Measurements from ENCODE around the gene FBP1.
A peak's percentile ranks its signal among the peaks of the same experiment; 100 is the strongest.
"Not testable (repeated sequence)": the region's sequence is repeated elsewhere in the genome, so short reads cannot be mapped to it uniquely, and the experiment has no call there.

Gene FBP1

DNA sequence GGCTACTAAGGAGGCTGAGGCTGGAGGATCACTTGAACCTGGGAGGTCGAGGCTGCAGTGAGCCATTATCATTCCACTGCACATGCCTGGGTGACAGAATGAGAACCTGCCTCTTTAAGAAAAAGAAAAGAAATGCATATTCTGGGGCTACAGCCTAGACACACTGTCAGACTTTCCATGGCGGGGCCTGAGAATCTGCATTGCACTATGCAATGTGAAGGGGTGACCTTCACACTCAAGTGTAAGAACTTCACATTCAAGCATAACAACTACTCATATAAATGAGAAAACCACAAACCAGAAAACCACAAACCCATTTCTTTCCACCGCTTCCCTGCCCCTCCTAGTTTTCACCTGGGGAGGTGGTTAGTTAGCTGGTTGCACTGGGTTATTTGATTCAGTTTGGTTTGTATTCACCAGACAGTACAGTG lies 27.7 kb downstream of the FBP1 start:
- no peak for DNase-seq

DNA sequence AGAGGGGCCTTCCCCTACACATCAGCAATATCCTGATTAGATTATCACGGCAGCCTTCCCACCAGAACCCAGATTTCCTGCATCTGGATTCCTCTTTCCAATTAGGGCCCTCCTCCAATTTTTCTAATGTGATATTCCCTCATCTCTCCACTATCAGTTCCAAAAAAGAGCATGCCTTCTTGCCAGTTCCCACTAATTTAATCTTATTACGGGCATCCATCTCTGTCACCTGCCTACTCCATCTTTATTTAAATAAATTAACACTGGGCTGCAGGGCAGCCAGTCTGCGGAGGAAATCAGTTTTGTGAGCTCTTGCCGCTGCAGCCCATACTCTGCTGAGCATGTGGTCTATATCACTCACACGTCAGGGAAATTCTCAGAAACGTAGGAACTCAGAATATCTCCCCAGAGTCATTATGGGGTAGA lies 29.1 kb downstream of the FBP1 start:
- no peak for DNase-seq

DNA sequence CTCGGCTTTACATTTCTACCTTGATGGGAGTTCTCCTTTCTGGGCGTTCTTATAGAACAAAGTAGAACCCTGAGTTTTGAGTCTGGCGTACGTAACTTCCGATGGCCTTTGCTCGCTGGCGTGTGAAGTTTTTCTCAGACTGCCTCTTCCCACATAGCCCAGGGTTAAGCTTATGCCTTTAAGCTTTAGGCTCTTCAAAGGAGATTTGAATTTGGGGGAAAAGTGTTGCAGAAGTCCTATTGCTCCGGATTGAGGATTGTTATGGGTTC lies 32.0 kb downstream of the FBP1 start:
- no peak for DNase-seq

DNA sequence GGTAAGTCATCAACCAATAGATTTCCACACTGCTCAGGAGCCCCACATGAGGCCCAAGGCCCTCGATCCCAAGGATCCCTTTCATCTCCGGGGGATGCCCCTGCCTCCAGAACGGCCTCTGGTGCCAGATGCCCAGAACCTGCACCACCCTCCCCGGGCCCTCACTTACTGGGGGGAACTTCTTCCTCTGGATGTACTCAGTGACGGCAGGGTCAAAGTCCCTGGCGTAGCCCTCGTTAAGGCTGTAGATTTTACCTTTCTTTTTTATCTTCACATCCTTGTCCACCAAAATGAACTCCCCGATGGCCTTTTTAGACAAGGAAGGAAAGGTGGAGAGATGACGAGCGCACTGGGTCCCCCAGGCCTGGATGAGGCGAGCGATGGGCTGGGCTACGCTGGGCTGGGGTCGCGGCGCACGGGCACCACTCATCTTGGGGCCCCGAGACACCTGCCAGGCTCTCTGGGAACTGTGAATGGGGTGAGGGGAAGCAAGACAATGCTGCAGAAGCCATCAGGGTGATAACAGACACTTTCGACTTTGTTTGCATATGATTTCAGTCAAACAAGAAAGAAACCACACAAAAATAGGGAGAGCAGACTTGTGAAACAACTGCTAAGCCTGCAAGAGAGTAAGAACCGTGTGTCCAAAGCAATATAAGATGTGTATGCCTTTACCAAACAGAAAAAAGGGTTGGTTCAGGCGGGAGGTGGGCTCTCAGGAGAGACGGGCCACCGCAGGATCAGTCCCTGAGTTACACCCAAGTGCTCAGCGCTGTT lies 32.5 kb downstream of the FBP1 start:
- no peak for DNase-seq

DNA sequence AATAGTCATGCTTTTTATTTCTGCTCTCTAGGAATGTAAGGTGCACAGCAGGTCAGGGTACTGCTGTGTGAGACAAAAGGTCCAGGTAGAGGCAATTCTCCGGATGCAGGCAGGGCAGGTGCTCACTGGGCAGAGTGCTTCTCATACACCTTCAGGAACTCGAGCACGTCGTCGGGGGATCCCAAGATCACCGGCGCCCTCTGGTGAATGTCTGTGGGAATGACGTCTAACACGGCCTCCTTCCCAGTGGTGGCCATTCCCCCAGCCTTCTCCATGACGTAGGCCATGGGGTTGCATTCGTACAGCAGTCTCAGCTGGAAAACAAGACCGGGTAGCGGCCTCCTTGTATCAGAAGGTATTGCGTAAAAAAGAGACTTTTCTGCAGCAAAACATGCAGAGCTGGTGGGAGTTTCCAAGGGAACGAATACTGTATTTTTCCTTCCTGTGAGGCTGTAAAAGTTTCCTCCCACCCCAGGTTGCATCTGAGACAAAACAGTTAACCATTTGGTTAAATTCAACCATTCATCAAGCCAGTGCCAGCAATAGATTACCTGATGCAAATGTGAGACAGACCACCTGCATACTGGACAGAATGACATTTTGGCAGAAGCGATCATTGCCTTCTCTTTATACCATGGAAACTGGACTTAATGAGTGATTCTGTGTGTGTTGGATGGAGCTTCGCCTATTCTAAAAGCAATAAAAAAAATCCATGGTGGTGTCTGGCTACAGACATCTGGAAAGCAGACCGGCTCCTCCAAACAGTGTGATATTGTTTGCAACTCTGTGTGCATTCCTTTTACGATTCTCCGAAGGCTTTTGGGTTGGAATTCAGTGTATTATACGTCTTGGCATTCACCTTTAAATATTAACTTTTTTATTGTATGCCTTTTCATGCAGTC lies 35.8 kb downstream of the FBP1 start:
- peak; percentile 42 for DNase-seq

DNA sequence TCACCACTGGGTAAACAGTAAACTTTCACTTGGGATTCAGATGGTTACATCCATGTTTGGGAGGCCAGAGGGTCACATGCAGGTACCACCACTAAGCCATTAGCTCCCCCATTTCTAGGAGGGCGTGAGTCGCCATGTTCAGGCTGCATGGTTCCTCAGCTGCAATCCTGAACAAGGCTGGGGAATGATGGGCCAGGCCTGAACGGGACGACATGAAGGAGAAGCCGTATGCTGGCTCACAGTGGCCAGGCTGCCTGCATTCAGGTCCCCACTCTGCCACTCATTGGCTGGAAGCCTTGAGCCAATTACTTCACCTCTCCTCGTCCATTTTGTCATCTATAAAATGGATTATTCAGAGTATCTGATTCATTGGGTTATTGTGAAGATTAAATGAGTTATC lies 36.7 kb downstream of the FBP1 start:
- no peak for DNase-seq

DNA sequence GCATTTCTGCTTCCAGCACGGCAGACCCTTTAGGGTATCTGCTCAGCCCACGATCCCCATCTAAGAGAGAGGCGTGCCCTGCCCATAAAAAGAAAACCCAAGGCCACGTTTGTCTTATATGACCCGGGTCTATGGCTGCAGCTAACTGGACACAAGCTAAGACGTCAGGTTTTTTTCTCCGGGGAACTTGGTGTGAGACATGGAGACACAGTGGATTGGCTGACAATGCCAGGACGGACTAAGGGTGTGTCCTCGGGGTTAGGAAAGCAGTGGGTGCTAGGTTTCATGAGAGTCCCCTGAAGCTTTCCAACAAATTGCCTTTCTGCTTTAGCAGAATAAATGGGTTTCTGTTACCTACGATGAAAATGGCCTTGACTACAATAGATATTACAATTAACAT lies 38.6 kb downstream of the FBP1 start:
- DNase-seq = no peak

DNA sequence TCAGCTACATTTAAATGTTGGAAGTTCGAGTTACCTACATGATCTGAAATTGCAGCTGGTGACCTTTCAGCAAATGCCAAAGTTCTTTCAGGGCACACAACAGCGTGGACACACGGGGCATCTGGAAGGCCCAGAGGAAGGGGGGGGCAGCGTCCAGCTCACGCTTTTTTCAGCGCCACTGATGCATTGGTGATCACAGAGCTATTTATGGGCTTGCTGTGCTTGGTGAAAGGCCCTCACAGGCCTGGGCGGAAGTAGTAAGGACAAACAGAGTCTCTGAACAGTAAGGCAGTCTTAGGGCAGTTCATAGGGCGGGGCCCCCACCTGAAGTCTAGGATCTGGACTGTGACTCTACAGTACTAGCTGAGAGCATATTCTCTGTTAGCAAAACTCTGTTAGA lies 39.1 kb downstream of the FBP1 start:
- no peak for DNase-seq

DNA sequence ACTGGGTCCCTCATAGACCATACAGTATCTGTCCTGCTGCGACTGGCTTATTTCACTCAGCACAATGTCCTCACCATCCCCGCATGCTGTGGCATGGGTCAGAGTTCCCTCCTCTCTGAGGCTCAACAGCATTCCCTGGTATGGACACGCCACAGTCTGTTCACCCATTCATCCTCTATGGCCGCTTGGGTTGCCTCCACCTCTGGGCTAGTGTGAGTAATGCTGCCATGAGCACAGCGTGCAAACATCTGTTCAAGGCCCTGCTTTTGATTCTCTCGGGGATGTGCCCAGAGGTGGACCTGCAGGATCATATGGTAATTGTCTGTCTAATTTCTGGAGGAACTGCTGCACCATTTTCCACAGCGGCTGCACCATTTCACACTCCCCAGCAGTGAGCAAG lies 40.2 kb downstream of the FBP1 start:
- DNase-seq = no peak

DNA sequence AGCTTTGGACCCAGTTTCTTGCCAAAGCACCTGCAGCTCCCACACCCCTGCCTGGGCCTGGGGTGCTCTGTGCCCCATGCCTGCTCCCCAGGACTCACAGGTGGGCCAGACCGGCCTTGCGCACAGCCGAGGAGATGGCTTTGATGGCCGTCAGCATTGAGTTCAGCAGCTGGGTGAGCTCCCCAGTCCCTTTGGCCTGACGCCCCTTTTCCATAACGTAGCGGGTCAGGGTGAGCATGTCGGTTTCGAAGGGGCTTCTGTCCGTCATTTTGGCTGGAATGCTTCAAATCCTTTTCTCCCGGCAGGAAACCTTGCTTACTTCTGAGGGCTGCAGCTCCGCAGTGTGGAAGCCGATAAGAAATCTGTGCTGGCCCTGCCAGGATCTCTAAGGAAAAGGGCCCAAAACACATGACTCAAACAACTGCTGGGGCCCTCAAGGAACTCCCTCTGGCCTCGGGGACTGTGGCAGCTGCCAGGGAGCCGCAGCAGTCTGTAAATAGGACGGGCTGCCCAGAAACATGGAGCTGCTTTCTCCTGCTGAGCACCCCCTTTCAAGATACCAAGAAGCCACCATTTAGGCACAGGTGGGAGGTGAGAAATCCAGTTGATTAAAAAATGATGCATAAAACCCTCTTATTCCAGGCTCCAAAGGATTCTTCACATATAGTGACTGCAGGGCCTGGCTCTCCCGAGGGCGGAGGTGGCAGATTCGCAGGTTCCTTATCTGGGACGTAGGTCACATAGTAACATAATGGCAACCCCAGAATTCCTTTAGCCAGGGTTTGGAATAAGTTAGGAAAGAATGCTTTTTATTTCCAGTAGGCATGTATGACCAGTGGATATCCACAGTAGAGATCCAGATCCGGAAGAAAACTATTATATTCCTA lies 45.6 kb downstream of the FBP1 start, which contains the start of gene FBP2:
Gene FBP2, minus strand, starts transcription at position 366 of the 887 bp plus-strand sequence. Its CDS starts 98 bp downstream, at position 268.
- DNase-seq = no peak

DNA sequence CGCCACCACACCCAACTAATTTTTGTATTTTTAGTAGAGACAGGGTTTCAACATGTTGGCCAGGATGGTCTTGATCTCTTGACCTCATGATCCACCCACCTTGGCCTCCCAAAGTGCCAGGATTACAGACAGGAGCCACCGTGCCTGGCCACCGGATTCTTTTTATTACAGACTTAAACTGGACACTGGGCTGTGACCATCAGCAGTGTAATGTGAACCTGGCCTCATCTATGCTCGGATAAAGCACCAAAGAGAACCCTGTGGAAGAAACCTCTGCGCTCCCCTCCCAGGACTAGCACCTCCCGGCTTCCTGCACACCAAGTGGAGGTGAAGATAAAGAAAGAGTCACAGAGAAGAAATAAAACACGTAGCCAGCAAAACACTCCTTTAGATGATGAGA lies 46.6 kb downstream of the FBP1 start:
- not testable (repeated sequence) for DNase-seq

DNA sequence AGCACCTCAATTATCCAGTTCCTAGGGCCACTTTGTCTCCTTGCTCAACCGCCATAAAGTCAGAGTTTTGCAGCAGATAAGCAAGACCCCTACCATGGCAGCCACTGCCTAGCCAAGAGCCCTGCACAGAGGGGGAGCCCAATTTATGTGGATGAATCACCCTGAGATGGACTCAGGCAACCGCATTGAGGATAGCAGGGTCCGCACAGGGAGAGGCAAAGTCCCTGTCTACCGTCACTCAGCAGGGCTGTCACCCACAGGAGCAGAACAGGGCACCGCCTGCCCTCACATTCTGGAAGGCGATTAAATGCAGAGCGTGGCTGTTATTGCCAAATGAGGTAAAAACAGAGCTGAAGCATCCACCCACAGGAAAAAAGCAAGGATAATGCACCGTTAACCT lies 47.4 kb downstream of the FBP1 start:
- no peak for DNase-seq

DNA sequence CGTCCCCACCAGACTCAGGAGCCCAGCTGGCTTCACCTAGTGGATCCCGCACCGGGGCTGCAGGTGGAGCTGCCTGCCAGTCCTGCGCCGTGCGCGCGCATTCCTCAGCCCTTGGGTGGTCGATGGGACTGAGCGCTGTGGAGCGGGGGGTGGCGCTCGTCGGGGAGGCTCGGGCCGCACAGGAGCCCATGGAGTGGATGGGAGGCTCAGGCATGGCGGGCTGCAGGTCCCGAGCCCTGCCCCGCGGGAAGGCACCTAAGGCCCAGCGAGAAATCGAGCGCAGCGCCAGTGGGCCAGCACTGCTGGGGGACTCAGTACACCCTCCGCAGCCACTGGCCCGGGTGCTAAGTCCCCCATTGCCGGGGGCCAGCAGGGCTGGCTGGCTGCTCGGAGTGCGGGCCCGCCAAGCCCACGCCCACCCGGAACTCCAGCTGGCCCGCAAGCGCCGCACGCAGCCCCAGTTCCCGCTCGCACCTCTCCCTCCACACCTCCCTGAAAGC lies 48.2 kb downstream of the FBP1 start:
- DNase-seq = not testable (repeated sequence)

DNA sequence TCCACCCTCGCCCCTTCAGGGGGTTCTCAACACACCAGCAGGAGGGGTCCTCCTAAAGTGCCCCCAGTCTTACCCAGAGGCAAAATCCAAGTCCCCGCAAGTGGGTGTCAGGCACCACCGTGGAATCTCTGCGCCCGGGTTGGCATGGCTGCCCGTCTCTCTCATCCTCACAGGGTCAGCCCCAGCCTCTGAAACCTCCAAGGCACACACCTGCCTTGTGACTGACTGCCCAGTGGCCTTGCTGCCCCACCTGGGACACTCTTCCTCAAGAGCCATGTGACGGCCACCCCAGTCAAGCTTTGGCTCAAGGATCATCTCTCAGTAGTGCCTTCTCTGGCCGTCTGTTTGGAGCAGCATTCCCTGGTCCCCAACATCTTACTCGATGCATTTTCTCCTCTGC lies 50.6 kb downstream of the FBP1 start:
- no peak for DNase-seq

DNA sequence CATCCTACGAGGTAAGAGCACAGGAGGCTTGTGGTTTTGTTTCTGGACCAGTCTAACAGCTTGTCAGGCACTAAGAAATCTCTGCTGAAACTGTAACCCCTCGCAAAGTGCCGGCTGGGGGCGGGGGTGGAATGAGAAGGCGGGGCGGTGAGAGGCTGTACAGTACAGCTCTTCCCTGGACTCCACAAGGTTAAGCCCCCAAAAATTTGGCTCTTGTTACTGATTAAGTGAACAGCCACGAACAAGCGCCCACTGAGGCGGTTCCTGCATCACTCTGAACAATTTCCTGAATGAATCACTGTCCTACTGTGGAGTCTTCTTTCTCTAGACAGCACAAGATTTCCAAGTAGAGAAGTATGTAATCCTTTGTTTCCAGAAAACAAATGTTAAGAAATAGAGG lies 52.5 kb downstream of the FBP1 start:
- DNase-seq = no peak

DNA sequence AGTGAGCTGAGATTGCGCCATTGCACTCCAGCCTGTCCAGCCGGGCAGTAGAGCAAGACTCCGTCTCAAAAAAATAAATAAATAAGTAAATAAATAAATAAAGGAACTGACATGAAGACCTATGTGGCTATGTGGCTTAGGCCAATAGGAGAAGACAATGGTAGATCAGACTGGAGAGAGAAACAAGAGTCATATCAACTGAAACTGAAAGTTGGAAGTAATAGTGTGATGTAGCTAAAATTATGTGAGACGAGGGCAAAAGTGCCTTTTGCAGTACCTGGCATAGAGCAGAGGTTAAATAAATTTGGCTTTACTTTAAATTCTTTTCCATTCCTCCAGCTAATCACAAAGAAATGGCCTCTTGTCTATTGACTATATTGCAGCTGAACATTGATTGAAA lies 53.0 kb downstream of the FBP1 start:
- DNase-seq = no peak

DNA sequence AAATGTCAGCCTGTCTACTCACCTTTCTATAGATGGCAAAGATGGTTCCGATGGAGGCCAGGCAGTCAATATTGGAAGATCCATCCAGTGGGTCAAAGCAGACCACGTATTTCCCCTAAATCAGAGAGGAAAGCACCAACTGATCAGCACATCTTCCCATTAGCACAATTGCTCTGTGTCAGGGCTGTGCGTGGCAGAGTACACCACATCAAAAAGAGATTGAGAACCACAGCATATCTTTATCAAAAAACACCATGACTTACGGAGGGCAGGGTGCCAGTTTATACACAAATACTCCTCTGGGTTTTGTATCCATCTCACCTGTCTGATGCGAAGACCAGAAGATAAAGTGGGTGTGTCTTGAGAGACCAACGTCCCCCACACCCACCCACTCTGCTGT lies 54.8 kb downstream of the FBP1 start:
- no peak for DNase-seq

DNA sequence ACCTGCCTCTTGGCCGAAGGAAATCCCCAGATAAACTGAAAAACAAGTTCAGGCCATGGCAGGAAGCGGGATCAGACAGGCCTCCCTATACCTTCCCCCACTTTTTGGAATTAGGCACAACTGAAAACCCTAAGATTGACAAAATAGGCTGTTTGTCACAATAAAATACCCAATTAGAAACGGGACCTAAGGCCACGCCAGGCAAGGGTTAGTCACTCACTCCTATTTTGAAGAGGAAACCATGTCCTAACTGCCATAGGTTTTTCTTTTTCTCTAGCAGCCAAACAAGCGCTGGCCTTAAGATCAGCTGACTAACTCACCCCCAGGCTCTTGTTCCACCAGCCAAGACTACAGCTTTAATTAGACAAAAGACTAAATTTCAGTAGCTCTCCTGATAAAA lies 57.6 kb downstream of the FBP1 start:
- DNase-seq = no peak

DNA sequence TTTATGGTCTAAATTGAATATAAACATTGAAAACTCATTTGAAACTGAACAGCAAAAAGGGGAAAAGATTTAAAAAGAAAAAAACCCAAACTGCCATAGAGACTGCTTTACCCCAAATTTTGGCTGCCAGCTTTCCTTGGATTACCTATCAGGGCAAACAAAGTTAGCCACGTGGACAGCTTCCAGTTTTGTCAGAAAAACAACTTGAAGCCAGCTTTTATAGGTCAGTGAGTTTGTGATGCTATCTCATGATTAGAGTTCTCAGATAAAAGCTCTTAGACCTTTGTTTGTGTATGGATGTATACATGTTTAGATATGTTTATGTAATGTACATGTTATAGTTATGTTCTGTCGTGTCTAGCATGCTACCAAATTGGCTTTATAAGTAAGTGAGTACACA lies 61.7 kb downstream of the FBP1 start:
- no peak for DNase-seq

DNA sequence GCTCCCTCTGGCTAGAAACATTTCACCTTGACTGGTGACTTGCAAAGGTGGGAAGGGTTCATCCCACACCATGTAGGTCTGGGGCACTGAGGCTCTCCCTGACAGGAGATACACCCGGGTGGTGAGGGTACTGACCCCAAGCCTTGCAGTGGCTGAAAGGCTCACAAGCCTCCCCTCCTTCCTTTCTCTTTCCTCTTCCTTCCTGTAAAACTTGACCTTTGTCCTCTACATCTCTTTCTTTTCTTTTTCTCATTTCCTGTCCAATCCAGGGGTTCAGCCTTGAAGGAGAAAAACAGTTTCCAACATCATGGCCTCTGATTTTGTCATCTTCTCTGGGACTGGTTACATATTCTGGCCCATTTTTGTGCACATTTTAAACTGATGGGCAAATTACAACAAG lies 62.3 kb downstream of the FBP1 start:
- no peak for DNase-seq

DNA sequence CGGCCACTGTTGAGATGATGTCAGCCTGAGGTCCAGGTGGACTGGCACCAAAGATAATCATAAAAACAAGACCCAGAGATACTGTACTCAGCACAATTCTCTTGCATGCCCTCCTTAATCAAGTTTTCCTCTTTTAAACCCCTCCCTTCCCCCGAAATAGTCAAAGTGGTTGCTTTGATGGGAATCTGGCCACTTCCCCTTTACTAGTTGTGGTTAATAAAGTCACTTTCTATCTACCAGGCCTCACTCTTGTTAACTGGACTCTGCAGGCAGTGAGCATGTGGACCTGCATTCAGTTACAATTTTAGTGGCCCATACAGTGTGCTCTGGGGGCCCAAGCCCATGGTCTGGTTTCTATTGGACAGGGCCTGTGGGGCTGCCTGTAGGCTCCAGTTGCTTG lies 63.2 kb downstream of the FBP1 start:
- DNase-seq = no peak

DNA sequence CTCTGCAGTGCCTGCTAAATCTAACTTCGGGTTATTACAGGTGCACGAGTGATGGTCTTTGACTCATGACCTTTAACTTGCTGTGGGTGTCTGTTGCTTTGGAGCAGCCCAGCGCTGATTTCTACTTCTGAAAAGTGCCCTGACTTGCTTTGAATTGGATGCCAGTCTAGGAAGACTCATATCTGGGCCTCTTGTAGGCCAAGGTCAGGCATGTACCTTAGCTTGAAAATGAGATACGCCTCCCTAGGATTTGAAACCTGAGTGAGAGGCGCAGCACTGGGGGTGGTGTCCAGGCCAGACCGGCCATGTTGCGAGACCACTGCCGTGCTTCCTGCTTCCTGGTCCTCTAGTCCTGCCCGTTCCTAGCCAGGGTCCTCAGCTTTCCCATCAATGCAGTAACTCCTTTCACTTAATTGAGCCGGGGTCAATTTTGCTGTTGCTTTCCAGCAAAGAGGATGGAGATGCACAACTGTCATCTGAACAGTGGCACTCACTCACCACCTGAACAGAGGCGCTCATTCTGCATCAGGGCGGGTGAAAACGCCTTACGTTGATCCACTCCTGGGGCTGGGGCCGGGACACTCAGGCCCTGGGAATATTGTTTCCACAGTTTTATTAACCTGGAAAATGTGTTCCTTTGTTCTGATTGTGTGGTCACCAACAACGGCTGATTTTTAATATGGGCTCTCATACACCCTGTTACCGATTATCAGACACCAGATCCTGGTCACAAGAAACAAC lies 70.2 kb downstream of the FBP1 start:
- DNase-seq = no peak

Data from activated gamma-delta T cell treated with Interleukin-2 at 50 U/mL for 16 hours (primary cell).